Activated CD8-positive, alpha-beta memory T cell treated with anti-CD3 and anti-CD28 coated beads, Interleukin-2, amount 50 U/mL, for 48 hours (primary cell): Measurements from ENCODE around the gene TTC28.
"Not testable (repeated sequence)": the region's sequence is repeated elsewhere in the genome, so short reads cannot be mapped to it uniquely, and the experiment has no call there.

Source experiments
- DNase-seq: peaks from one replicate; pipeline ENCODE4 v3.0.0-alpha.2; 2020

The TTC28 gene

DNA sequence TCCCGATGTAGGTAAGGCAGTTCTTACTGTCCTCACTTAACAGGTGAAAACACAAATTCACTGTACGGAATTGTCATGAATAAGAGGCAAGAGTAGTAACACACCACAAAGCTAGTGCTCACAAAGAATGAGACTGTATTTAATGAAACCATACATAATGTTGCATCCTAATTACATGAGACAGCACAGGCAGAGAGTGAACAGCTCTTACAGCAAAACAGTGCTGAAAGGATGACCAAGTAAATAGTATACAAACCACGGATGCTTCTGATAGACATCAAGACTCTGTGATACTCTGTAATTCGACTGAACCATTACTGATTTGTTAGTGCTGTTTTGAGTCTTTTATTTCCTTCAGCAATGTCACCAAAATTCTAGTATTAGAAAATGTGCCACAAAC, 282.3 kb downstream of the TTC28 start:
- no peak for DNase-seq

DNA sequence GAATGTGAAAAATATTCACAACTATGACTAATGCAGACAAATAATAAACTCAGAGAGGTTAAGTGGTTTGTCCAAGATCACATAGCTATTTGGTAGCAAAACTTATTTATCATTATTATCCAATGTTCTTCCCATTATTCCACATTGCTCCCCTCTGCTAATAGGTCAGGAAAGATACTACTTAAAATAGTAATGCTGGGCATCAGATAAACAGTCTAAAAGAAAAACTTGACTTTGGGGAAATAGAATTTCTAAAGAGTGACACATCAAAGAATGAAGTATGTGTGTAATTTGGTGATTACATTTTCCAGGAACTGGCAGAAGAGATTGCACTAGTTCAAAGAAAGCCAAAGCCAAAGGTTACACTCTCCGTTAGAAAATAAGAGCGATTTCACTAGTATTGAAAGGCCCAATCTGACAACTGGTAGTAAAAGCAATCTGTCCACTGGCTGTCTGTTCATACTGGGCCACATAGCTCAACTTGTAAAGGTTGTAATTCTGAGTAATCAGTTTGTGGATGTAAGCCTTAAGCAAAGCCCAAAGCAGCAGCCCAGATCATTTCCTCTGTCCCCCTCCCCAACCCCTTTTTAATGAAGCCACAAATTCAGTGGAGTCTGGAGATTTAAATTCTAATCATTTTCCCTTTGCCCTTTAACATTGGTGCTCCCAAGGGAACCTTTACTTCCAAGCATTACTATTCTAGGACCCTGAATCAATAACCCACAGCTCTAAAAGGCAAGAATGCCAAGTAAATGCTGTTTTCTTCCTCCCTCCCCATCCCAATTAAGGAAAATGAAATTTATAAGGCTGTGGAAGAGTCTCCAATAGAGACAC, 283.5 kb downstream of the TTC28 start:
- DNase-seq = no peak

DNA sequence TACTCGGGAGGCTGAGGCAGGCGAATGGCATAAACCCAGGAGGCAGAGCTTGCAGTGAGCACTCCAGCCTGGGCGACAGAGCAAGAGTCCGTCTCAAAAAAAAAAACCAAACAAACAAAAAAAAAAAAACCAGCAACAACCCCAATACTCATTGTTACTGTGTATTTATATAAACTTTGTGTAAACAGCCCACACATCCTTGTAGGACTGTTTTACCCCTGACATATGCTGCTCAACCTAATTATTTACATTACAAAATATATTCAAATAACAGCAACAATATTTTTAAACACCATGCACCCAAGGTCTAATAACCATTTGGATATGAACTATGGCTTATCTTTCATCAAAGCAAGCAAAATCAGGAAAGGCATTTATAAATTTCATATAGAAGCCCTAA, 284.1 kb downstream of the TTC28 start:
- no peak for DNase-seq

DNA sequence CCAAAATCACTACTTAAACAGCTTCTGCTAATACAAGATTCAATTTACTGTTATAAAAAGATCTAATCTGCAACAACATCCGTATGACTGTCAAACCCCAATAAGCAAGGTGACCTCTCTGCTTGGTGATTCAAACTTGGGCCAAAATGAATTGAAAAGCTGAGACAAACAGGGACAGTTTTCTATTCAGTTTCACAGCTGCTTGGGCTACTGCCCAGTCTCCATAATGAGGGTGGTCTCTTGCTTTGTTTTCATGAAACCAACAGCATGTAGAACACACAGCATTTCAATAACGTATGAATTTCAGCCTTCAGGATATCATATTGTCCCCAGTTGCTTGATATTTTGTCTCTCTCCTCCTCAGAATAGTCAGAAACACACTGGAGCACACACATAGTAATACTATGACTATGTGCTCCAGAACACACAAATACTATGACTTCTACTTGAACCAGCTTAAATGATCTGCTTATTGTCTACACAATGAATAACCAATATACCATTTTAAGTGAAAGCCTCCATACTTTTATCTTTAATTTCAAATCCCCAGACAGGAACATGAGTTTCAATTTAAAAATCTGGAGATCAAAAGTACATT, 285.0 kb downstream of the TTC28 start:
- no peak for DNase-seq

DNA sequence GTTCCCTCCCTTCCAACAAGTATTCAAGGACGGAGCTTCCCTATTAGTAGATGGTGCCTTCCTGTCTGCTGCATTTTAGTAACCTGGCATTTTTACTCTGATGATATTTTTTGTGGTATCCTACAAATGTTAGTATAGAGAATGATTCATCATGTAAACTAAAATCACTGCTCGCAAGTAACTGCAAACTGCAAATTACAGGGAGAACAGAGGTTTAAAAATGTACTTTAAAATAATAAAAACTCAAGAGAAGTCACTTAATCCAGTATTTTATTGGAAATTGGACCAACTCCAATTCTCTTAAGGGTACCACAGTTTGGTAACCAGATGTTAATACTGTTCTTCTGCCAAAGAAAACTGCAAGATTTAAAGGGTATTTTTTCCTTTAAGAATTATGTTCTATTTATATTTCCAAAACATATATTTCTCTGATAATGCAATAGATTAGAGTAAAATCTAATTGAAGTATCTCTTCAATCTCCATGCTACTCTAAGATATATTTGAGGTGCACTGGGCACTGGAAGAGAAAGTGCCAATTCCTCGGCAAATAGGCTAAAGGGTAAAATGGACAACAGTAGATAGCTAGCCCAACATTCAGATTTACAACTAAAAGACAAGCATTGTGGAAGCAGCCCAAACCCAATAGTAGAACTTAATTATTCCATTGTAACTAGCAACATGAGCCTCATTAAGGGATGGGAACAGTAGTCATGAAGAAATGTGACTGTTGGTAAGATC, 298.0 kb downstream of the TTC28 start:
- DNase-seq = no peak

DNA sequence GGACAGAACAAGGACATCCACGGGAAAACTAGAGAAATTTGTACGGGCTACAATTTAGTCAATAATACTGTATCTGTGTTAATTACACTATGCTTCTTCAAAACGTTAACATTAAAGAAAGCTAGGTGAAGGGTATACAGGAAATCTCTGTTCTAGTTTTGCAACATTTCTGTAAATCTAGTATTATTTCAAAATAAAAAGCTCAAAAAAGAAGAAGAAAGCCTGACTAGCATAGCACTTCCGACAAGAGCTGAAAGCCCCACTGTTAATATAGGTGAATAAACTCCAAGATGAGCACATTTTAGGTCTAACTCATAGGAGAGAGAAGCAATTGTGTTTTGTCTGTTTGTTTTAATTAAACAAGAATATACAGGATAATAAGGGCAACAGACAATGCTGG, 299.7 kb downstream of the TTC28 start:
- DNase-seq = no peak

DNA sequence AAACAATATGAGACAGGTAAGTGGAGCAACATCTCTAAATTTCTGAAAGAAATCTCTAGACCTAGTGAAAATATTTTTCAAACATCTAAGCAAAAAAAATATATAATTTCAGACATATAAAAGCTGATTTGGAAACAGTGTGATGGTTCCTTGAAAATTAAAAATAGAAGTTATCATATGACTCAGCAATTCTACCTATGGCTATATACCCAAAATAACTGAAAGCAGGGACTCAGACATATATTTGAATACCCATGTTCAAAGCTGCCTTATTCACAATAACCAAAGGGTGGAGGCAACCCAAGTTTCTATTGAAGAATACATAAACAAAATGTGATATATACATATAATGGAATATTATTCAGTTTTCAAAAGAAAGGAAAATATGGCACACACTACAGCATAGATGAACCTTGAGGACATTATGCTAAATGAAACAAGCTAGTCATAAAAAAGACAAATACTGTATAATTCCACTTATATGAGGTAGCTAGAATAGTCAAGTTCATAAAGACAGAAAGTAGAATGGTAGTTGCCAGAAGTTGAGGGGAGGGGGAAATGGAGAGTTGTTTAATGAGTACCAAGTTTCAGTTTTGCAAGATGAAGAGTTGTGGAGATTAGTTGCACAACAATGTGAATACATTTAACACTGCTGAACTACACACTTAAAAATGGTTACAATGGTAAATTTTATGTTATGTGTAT, 300.4 kb downstream of the TTC28 start:
- no peak for DNase-seq

DNA sequence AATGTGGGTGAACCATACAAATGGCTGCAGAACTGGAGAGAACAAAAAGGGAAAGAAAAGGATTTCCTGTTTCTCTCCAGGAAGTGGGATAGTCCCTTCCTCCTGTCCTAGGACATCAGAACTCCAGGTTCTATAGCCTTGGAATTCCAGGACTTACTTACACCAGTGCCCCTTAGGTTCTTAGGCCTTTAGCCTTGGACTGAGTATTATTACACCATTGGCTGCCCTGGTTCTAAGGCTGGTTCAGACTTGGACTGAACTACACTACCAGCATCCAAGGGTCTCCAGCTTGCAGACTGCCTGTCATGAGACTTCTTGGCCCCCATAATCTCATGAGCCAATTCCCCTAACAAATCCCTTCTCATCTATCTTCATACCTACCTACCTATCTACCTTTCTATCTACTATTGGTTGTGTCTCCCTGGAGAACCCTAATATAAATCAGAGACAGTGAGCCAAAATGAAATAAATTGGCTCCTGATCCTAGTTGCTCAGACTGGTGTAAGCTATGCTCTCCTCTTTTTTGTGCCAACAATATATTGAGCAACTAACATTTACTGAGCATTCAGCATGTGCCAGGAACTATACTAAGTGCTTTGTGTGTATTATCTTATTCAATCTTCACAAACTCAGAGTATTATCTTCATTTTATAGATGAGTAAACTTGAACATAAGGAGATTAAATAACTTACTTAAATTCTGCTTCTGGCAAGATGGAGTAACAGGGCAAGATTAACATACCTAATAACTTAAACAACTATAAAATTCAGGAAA, 303.7 kb downstream of the TTC28 start:
- no peak for DNase-seq

DNA sequence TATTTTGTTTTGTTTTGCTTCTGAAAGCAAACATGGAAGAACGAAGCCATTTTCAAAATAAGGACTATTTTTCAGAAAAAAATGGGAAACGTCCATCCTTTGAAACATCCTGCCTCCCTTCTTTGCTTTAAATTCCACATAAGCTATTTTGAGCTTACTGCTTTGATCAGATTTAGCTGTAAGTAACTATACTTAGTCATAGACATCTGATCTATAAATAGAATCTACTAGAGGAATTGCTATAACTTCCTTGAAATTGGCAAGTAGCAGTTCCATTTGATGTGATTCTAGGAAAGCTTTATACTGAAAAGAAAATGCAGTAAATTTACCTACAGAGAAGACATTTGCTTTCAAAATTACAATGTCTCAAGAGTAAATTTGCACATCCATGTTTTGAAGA, 305.8 kb downstream of the TTC28 start:
- DNase-seq = no peak

DNA sequence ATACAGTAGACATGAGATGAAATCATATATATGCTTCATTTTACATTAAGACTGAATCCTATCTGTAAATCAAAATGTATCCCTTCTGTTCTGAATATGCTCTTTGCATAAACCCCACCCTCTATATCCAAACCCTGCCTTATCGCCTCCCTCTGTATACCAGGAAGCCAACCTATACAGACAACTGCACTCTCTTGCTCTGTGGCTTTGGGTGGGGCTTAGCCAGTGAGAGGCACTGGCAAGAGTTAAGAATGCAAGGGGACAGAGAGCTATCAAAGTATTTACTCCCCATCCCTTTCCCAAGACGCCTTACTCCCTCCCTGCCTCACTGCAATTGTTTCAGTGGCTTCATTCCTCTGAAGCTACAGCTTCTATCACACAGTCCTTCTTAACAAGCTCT, 309.8 kb downstream of the TTC28 start:
- no peak for DNase-seq

DNA sequence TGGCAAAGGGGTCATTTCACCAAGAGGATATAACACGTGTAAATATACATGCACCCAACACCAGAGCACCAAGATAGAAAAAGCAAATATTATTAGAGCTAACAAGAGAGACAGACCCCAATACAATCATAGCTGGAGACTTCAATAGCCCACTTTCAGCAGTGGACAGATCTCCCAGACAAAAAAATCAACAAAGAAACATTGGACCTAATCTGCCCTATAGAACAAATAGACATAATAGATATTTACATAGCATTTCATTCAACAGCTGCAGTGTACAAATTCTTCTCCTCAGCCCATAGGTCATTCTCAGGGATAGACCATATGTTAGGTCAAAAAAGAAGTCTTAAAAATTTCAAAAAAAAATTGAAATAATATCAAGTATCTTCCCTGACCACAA, 312.8 kb downstream of the TTC28 start:
- no peak for DNase-seq

DNA sequence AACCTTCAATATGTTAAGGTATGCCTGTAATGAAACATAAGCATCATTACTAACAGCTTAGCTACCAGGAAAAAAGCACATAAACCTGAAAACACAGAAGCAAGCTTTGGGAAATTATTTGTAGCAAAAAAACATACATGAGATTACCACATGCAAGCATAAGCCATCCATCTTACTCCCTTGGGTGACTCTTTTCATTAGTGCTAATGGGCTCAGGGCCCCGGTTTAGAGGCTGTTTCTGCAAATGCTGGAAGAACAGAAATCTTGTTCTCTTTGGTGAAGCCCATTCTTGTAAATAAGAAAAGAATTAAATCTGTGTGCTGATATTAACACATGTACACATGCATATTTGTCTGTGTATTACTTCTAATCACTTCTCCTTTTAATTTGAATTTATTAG, 314.3 kb downstream of the TTC28 start:
- no peak for DNase-seq

DNA sequence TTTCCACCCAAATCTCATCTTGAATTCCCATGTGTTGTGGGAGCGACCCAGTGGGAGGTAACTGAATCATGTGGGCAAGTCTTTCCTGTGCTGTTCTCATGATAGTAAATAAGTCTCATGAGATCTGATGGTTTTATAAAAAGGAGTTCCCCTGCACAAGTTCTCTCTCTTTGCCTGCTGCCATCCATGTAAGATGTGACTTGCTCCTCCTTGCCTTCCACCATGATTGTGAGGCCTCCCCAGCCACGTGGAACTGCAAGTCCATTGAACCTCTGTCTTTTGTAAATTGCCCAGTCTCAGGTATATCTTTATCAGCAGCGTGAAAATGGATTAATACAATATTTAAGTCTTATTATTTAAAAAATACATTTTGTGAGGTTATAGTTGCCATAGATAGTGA, 315.5 kb downstream of the TTC28 start:
- DNase-seq = not testable (repeated sequence)

DNA sequence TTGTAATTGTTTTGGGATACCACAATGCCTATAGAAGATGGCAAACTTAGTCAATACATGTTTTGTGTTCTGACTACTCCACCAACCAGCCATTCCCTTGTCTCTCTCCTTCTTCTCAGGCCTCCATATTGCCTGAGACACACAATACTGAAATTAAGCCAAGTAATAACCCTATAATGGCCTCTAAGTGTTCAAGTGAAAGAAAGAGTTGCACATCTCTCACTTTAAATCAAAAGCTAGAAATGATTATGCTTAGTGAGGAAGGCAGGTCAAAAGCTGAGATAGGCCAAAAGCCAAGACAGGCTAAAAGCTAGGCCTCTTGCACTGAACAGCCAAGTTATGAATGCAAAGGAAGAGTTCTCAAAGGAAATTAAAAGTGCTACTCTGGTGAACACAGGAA, 318.7 kb downstream of the TTC28 start:
- no peak for DNase-seq

DNA sequence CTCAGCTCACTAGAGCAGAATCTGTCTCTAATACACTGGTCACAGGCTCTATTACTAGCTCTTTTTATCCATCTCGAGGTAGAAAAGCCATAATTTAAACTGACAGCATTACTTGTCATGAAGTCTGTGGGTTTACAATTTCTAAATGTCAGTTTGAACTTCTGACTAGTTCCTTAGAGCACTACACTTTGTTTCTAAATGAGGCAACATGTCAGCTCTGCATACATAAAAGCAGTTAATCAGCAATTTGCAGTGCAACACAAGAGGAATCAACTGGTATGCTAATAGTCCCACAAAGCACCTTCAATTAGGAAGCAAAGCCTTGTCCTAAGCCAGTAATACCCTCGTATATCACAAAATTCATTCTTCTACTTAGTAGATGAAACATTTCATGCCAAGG, 321.3 kb downstream of the TTC28 start:
- DNase-seq = no peak

DNA sequence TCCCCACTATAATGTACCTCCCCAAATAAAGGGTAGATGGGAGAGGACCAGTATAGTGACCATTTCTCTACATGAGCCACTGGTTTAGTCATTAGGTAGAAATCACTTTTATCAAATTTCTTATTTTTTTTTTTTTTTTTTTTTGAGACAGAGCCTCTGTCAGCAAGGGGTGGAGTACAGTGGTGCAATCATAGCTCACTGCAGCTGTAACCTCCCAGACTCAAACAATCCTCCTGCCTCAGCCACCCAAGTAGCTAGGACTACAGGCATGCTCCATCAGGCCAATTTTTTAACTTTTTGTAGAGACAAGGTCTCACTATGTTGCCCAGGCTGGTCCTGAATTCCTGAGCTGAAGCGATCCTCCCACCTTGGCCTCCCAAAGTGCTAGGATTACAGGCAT, 322.4 kb downstream of the TTC28 start:
- no peak for DNase-seq

DNA sequence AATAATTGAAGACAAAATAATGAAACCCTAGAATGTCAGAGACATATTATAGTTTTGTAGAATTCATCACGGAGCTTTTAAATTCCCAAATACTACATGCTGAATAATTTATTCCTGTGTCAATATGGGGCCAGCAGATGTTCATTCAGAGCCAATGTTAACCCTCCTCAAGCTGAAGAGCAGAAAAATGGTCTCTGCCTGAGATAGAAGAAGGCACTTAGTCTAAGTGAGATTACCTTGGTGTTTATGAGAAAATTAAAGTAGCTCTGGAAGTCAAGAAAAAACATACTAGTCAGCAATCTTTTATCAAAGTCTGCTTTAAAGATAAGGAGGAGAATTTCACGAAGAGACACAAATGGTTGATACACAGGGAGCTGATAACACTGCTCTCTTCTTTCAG, 328.2 kb downstream of the TTC28 start:
- no peak for DNase-seq

DNA sequence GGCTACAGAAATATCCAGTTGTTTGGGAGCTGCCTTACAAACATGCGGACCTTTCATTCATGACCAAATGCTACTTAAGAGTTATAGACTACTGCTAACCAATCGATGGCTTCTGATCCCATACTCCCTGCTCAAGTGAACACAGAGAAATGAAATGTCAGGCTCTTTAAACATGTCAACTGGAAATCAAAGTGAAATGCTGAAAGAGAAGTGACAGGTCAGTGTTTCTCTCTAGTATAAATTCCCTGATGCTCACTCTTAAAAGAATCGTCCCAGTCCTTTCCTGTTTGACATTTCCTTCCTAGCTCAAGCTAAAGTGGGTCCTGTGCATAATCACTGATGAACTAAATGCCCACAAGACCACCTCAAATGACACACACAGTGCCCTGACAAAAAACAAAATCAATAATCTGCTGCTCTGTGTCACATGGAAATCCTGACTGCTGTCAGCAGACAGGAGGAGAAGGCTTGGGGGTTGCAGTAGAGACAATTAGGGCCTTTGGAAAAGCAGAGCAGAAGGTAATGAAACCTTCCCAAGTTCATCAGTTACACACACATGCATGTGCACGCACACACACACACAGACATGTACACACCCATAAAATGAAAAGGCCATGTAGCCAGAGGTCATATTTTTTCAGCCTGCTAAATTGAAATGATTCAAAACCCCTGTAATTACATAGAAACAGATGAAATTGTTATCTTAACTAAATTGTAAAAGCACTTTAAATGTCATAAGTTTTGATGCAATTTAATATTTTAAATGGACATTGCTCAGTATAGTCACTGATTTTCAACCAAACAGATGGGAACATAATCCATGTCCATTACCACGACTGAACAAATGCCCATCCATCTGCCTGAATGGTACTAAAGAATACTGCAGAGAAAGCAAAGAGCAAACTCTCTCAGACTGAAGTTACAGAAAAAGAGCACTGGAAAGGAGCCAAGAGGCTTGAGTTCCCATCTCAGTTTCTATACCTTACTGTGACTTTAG, 330.7 kb downstream of the TTC28 start:
- no peak for DNase-seq

DNA sequence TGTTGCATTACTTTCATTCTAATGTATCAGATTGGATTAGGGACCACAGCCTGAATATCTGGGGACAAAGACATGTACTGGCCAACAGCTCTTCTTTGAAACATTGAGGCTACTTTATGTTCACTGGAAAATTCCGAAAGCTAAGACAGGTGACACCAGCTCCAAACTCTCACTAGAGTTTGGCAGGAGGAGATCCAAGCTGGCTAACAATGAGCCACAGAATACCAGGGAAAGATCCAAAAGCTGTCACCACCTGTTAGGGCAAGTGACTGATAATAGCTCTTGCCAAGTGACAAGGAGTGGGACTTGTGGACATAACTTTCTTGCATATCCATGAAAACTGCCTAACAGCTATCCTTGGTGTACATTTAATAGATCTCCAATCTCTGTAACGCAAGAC, 333.3 kb downstream of the TTC28 start:
- no peak for DNase-seq

DNA sequence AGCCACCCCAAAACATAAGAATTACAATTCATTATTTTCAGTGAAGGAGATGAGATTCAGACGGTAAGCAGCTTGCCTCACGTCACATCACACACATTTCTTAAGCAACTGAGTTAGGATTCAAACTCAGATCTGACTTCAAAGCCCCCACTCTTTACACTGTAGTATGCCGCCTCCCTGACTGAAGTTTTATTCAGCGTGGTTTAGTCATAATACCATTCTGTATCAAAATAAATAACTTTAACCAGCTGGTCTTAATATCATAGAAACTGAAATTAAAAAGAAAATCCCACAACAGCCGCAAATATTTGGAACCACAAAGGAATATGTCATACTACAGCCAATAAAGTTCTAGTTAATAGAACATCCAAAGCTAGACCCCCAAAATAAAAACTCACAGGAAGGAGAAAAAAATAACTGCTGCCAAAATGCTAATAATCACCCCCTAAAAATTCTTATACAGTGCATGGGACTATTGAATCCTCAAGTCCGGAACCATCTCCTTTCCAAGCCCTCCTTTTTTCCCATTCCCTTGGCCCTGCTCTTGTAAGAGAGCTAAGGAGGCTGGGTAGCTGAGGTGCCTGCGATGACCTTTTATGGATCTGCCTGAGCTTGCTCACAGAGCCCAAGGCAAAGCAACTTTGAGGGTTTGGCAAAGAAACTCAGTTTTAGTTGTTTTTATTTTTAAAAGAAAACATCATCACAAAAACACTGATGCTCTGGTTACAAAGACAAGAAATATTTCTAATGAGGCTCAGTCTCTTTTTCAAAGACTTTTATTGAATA, 334.5 kb downstream of the TTC28 start:
- no peak for DNase-seq

DNA sequence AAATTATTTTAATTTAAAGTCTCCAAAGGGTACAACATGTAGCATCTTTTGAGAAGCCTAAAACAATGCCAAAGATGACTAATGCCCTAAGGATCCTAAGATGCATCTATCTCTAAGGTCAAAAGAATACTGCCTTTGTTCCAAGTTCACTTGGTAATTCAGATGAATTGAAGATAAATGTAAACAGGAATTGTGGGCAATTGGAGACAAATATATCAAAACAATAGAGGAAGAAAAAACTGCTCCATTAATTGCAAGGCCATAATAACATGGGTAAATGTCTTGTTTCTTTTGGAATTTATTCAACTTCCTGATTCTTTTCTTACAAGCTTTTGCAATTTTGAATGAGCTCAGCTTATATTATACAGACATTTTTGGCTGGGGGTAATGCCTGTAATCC, 338.6 kb downstream of the TTC28 start:
- DNase-seq = no peak
